GM12864 (cell line): Measurements from ENCODE around the gene SLC5A4.
"Not testable (repeated sequence)": the region's sequence is repeated elsewhere in the genome, so short reads cannot be mapped to it uniquely, and the experiment has no call there.

Experiments
- DNase-seq: peaks from one replicate; pipeline ENCODE4 v3.0.0-alpha.2; 2011; ENCODE audit warnings: low read depth
- H3K4me3 ChIP-seq: 2 replicates; pipeline ENCODE4 v1.5.1; 2011; ENCODE audit warnings: mild to moderate bottlenecking, low read depth, low read length, control low read depth
- CTCF ChIP-seq: IDR thresholded peaks from 2 replicates; pipeline ENCODE4 v1.5.1; 2011; ENCODE audit warnings: low read depth, mild to moderate bottlenecking, moderate library complexity, low read length, control low read depth, inconsistent platforms; ENCODE audit errors: missing control alignments

The SLC5A4 gene

GRCh38 chr22:32255217-32255616 is at the start of gene SLC5A4:
Gene SLC5A4 (minus strand): TSS chr22:32255347. CDS start chr22:32255329, 18 bp downstream.
- TF ChIP-seq CTCF: no peak
- DNase-seq: no peak
- no peak within 1 kb of the TSS for H3K4me3 ChIP-seq

GRCh38 chr22:32293921-32294320 is 38.8 kb upstream of the SLC5A4 start:
- not testable (repeated sequence) for DNase-seq, H3K4me3 ChIP-seq

GRCh38 chr22:32286290-32286840 is 31.2 kb upstream of the SLC5A4 start:
- H3K4me3 ChIP-seq: no peak overlapping the region
- no peak for DNase-seq
- no peak for TF ChIP-seq CTCF

- DNase-seq: no peak
- H3K4me3 ChIP-seq: no peak overlapping the region
- no peak for TF ChIP-seq CTCF
Observed at GRCh38 chr22:32281072-32281471, 25.9 kb upstream of the SLC5A4 start.

GRCh38 chr22:32275353-32275752 is 20.2 kb upstream of the SLC5A4 start:
- not testable (repeated sequence) for H3K4me3 ChIP-seq, DNase-seq

GRCh38 chr22:32271389-32271788 is 16.2 kb upstream of the SLC5A4 start:
- no peak for DNase-seq
- H3K4me3 ChIP-seq: no peak overlapping the region
- TF ChIP-seq CTCF: no peak

GRCh38 chr22:32270641-32271369 is 15.7 kb upstream of the SLC5A4 start:
- no peak for DNase-seq
- H3K4me3 ChIP-seq: no peak overlapping the region
- no peak for TF ChIP-seq CTCF

GRCh38 chr22:32269316-32269715 is 14.2 kb upstream of the SLC5A4 start:
- no peak for DNase-seq
- H3K4me3 ChIP-seq: no peak overlapping the region
- no peak for TF ChIP-seq CTCF
